Measurements from ENCODE around the gene OR5A2.
"Not testable (repeated sequence)": the region's sequence is repeated elsewhere in the genome, so short reads cannot be mapped to it uniquely, and the experiment has no call there.

Gene OR5A2

GRCh38 chr11:59380263-59381059 is 45.8 kb downstream of the OR5A2 start:
- DNase-seq = no peak

GRCh38 chr11:59372324-59372723 is 53.9 kb downstream of the OR5A2 start:
- not testable (repeated sequence) for DNase-seq

DNA sequence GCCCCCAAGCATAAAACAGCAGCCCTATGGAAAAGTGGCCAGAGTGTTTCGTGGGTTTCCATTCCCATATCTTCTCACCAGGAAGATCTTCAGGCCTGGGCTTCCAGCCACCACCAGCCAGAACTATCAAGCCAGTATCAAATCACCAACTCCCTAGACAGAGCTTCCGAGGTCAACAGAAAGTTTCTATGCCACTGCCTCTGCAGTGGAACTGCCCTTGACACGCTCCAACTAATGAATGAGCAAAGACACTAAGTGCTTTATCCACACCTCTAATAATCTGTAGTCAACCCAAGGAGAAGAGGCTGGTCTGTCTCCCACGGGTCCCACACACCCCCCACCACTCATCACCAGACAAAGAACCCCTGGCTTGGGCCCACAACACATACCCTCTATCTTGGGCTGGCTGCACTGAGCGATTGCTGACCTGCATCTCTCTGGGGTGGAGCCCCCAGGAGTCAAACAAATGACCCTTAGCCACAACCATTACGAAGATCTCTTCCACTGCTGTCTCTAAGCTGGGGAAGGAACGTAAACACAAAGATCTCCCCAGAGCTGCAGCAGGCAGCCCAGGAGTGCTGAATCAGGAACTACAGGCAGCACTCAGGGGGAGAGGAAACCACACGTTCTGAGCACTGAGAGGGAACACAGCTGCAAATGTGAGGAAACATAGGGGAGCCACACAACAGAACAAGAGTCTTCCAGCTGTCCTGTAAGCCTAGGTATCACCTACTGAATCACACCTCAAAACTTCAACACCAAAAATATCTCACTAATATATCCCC is 57.8 kb downstream of the OR5A2 start:
- no peak for DNase-seq

Data from stimulated activated CD4-positive, alpha-beta T cell treated with anti-CD3 and anti-CD28 coated beads, Interleukin-12 subunit alpha, Interleukin-12 subunit beta, amount 100 ng/mL, for 4 hours (primary cell).